WERI-Rb-1 (cell line): ENCODE results near the gene KIF13A.
"Not testable (repeated sequence)": the region's sequence is repeated elsewhere in the genome, so short reads cannot be mapped to it uniquely, and the experiment has no call there.

Source experiments
- DNase-seq: peaks from one replicate; pipeline ENCODE4 v3.0.0-alpha.2; 2020
- H3K27ac ChIP-seq: fragments of 250-450 bp; sonication (Bioruptor Pico); 2 replicates; pipeline ENCODE4 v1.5.1; 2020; ENCODE audit warnings: mild to moderate bottlenecking, moderate library complexity
- H3K27me3 ChIP-seq: fragments of 250-450 bp; sonication (Bioruptor Pico); 2 replicates; pipeline ENCODE4 v1.5.1; 2021; ENCODE audit warnings: mild to moderate bottlenecking, low read depth, moderate library complexity; ENCODE audit not compliant: insufficient read depth, severe bottlenecking
- H3K36me3 ChIP-seq: fragments of 250-450 bp; sonication (Bioruptor Pico); 2 replicates; pipeline ENCODE4 v1.5.1; 2020; ENCODE audit warnings: mild to moderate bottlenecking, moderate library complexity
- H3K4me3 ChIP-seq: 2 replicates; pipeline ENCODE4 v1.5.1; 2011; ENCODE audit warnings: low read depth, mild to moderate bottlenecking, control low read depth, low read length
- H3K9me3 ChIP-seq: fragments of 250-450 bp; sonication (Bioruptor Pico); 2 replicates; pipeline ENCODE4 v1.5.1; 2021; ENCODE audit warnings: mild to moderate bottlenecking, moderate library complexity; ENCODE audit not compliant: severe bottlenecking
- TF ChIP-seq, protein P1 (sequence below): IDR thresholded peaks from 2 replicates; pipeline ENCODE4 v1.5.1; 2011; ENCODE audit warnings: low read depth, mild to moderate bottlenecking, control low read depth, inconsistent platforms, low read length

The KIF13A gene

DNA sequence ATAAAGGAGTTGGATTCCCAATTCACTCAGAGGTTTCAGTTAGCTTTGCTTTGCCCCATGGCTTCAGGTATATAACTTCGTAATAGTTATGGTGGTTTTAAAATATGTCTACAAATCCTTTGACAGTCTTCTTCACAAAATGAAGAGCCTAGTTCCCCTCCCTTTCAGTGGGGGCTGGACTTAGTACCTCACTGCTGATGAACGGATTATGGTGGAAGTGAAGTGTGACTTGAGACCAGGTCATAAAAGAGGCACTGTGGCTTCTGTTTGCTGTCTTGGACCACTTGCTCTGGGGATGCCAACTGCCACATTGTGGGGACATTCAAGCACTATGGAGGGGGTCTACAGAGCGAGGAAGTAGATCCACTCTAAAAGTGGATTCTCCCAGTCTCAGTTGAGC is 233.2 kb downstream of the KIF13A start:
- H3K27me3 ChIP-seq = no peaks in the 10 kb centered on the region
- no peak overlapping the region for H3K27ac ChIP-seq
- H3K36me3 ChIP-seq = no peaks in the 10 kb centered on the region
- H3K9me3 ChIP-seq = no peaks in the 10 kb centered on the region
- TF ChIP-seq, protein P1, sequence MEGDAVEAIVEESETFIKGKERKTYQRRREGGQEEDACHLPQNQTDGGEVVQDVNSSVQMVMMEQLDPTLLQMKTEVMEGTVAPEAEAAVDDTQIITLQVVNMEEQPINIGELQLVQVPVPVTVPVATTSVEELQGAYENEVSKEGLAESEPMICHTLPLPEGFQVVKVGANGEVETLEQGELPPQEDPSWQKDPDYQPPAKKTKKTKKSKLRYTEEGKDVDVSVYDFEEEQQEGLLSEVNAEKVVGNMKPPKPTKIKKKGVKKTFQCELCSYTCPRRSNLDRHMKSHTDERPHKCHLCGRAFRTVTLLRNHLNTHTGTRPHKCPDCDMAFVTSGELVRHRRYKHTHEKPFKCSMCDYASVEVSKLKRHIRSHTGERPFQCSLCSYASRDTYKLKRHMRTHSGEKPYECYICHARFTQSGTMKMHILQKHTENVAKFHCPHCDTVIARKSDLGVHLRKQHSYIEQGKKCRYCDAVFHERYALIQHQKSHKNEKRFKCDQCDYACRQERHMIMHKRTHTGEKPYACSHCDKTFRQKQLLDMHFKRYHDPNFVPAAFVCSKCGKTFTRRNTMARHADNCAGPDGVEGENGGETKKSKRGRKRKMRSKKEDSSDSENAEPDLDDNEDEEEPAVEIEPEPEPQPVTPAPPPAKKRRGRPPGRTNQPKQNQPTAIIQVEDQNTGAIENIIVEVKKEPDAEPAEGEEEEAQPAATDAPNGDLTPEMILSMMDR = no peak
- no peak overlapping the region for H3K4me3 ChIP-seq
- no peak for DNase-seq

DNA sequence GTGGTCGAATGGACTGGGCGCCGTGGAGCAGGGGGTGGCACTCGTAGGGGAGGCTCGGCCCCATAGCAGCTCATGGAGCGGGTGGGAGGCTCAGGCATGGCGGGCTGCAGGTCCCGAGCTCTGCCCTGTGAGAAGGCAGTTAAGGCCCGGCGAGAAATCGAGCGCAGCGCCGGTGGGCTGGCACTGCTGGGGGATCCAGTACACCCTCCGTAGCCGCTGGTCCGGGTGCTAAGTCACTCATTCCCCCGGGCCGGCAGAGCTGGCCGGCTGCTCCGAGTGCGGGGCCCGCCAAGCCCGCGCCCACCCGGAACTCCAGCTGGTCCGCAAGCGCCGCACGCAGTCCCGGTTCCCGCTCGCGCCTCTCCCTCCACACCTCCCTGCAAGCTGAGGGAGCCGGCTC is 242.1 kb downstream of the KIF13A start:
- H3K4me3 ChIP-seq, H3K9me3 ChIP-seq, DNase-seq, H3K27ac ChIP-seq, H3K36me3 ChIP-seq, H3K27me3 ChIP-seq: not testable (repeated sequence)

DNA sequence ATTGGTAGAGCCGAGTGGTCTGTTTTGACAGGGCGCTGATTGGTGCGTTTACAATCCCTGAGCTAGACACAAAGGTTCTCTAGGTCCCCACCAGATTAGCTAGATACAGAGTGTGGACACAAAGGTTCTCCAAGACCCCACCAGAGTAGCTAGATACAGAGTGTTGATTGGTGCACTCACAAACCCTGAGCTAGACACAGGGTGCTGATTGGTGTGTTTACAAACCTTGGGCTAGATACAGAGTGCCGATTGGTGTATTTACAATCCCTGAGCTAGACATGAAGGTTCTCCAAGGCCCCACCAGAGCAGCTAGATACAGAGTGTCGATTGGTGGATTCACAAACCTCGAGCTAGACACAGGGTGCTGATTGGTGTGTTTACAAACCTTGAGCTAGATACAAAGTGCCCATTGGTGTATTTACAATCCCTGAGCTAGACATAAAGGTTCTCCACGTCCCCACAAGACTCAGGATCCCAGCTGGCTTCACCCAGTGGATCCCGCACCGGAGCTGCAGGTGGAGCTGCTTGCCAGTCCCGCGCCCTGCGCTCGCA is 242.6 kb downstream of the KIF13A start:
- not testable (repeated sequence) for H3K36me3 ChIP-seq, DNase-seq, H3K9me3 ChIP-seq, H3K4me3 ChIP-seq, H3K27me3 ChIP-seq, H3K27ac ChIP-seq

DNA sequence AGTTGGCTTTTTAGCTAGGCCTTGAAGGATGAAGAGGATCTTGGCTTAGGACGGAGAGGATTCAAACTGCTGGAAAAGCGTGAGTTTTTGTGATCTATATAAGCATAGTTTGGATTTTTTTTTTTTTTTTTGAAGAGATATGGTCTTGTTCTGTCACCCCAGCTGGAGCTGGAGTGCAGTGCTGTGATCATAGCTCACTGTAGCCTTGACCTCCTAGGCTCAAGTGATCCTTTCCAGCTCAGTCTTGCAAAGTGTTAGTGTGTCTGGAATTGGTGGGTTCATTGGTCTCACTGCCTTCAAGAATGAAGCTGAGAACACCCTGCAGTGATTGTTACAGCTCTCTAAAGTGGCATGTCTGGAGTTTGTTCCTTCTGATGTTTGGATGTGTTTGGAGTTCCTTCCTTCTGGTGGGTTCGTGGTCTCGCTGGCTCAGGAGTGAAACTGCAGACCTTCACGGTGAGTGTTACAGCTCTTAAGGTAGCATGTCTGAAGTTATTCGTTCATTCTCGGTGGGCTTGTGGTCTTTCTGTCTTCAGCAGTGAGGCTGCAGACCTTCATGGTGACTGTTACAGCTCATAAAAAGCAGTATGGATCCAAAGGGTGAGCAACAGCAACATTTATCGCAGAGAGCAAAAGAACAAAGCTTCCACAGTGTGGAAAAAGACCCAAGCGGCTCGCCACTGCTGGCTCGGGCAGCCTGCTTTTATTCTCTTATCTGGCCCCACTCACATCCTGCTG is 243.2 kb downstream of the KIF13A start:
- Histone ChIP-seq H3K9me3 (peaks cover 9% of the 10 kb centered on the region), H3K27ac (no peak overlapping the region), H3K4me3 (no peak overlapping the region), H3K27me3 (no peaks in the 10 kb centered on the region), H3K36me3 (no peaks in the 10 kb centered on the region)
- DNase-seq = no peak
- TF ChIP-seq, protein P1 = no peak

DNA sequence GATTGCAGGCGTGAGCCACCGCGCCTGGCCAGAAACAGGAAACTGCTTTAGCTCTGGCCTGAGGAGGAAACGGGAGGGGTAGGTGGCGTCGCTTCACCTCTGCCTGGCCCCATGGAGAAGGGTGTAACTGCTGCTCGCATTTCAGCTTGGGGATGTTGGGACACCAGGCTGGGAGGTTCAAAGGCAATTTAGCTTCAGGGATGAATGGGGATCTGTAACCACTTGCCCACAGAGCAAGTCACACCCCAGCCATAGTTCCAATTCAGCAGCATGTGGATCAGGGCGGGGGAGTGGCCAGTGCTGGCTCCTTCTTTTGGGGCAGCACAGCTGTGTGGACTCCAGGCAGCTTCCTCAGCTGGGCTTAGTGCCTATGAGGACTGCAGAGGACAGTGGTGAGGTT is 245.9 kb downstream of the KIF13A start:
- TF ChIP-seq, protein P1 = no peak
- DNase-seq = no peak
- H3K4me3 ChIP-seq = no peak overlapping the region
- H3K27ac ChIP-seq = no peak overlapping the region
- H3K9me3 ChIP-seq = peaks cover 22% of the 10 kb centered on the region
- H3K27me3 ChIP-seq = no peaks in the 10 kb centered on the region
- H3K36me3 ChIP-seq = no peaks in the 10 kb centered on the region

DNA sequence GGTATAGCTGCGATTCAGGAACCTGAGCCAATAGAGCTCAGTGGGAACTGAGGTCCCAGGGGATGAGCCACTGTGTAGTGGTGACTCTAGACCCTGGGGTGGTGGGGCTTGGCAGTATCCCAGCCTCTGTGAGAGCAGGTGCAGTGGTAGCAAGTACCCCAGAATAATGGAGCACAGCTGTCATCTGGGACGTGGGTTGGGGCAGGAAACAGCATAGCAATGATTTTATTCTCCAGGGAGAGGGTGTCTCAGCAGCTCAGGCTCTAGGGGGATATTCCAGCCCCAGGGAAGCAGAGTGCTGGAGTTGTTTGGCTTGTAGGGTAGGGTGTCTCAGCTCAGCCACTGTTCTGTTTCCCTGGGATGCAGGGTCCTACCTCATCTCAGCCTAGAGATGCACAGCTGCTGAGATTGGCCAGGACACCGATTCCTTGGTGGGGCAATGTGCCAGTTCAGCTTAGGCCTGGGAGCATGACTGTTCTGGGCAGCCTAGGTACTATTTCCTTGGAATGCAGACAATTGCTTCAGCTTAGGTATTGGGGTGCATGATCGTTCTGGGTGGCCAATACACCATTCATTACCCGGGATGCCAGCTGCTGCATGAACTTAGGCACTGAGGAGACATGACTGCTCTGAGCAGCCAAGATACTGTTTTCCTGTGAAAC is 246.7 kb downstream of the KIF13A start:
- TF ChIP-seq, protein P1 = no peak
- no peak overlapping the region for H3K4me3 ChIP-seq
- no peaks in the 10 kb centered on the region for H3K36me3 ChIP-seq
- H3K9me3 ChIP-seq = peaks cover 22% of the 10 kb centered on the region
- no peaks in the 10 kb centered on the region for H3K27me3 ChIP-seq
- no peak for DNase-seq
- H3K27ac ChIP-seq = no peak overlapping the region
